CD14-positive monocyte (primary cell): ENCODE data around the gene POLD4. TPM values are rescaled to one million over a fixed set of nuclear protein-coding genes. Genes with fewer than 3 reads are reported as not detected.

Experiments
- DNase-seq, 3 donors: peaks; one replicate each; pipeline ENCODE4 v3.0.0-alpha.2; 2011 to 2022
- H2AFZ ChIP-seq: 2 replicates; pipeline ENCODE4 v1.6.0; 2012; ENCODE audit warnings: mild to moderate bottlenecking, low read depth, low read length, inconsistent platforms; ENCODE audit not compliant: insufficient read depth, poor library complexity, severe bottlenecking
- H3K27ac ChIP-seq, 2 donors: 1 replicate in 1 of 2; 2 replicates in 1 of 2; pipeline ENCODE4 v1.5.1; 2012 to 2013; ENCODE audit warnings: low read length in 2 of 2, control low read depth in 1 of 2, inconsistent platforms in 1 of 2, low read depth in 1 of 2, mild to moderate bottlenecking in 1 of 2
- H3K27me3 ChIP-seq, 2 donors: one replicate each; pipeline versions ENCODE4 v1.6.0 to v1.6.1; 2011 to 2013; ENCODE audit warnings: low read length in 2 of 2; ENCODE audit not compliant: control insufficient read depth in 2 of 2, insufficient read depth in 2 of 2
- H3K36me3 ChIP-seq, 2 donors: replicated peaks in 1 of 2; 1 replicate in 1 of 2; 2 replicates in 1 of 2; pipeline versions ENCODE4 v1.5.1 to v1.6.1; 2012 to 2013; ENCODE audit warnings: low read length in 2 of 2, control low read depth in 1 of 2, inconsistent platforms in 1 of 2, mild to moderate bottlenecking in 1 of 2; ENCODE audit not compliant: insufficient read depth in 2 of 2, control insufficient read depth in 1 of 2
- H3K4me1 ChIP-seq, 2 donors: 1 replicate in 1 of 2; 2 replicates in 1 of 2; pipeline versions ENCODE4 v1.5.1 to v1.6.1; 2012 to 2013; ENCODE audit warnings: low read length in 2 of 2, control low read depth in 1 of 2, inconsistent platforms in 1 of 2, mild to moderate bottlenecking in 1 of 2, moderate library complexity in 1 of 2; ENCODE audit not compliant: insufficient read depth in 2 of 2, control insufficient read depth in 1 of 2
- H3K4me2 ChIP-seq: replicated peaks from 2 replicates; pipeline ENCODE3; 2012; ENCODE audit warnings: low read length, moderate library complexity, mild to moderate bottlenecking; ENCODE audit not compliant: poor library complexity, severe bottlenecking; ENCODE audit errors: extremely low read depth
- H3K4me3 ChIP-seq, 3 experiments: fragments of 200-600 bp in 1 of 3; sonication (generic) in 1 of 3; replicated peaks in 1 of 3; 1 replicate in 2 of 3; 2 replicates in 1 of 3; pipeline ENCODE4 v1.5.1; 2011 to 2013; ENCODE audit warnings: low read length in 3 of 3, mild to moderate bottlenecking in 3 of 3, control low read depth in 2 of 3, low read depth in 2 of 3, inconsistent platforms in 1 of 3, moderate library complexity in 1 of 3
- H3K79me2 ChIP-seq: 2 replicates; pipeline ENCODE4 v1.6.0; 2012; ENCODE audit warnings: mild to moderate bottlenecking, control low read depth, inconsistent platforms, low read length, moderate library complexity; ENCODE audit not compliant: insufficient read depth
- H3K9ac ChIP-seq: 2 replicates; pipeline ENCODE4 v1.6.0; 2017; ENCODE audit warnings: low read length, mild to moderate bottlenecking; ENCODE audit not compliant: insufficient read depth, poor library complexity, severe bottlenecking
- H3K9me3 ChIP-seq, 2 donors: replicated peaks in 1 of 2; 1 replicate in 1 of 2; 2 replicates in 1 of 2; pipeline versions ENCODE4 v1.5.1 to v1.6.1; 2012 to 2013; ENCODE audit warnings: low read length in 2 of 2, control low read depth in 1 of 2; ENCODE audit not compliant: control insufficient read depth in 1 of 2, insufficient read depth in 1 of 2
- H4K20me1 ChIP-seq: 2 replicates; pipeline ENCODE4 v1.6.0; 2012; ENCODE audit warnings: mild to moderate bottlenecking, low read length, control low read depth, moderate library complexity; ENCODE audit not compliant: insufficient read depth
- H3K27ac Mint-ChIP-seq, 7 donors: one replicate each; pipeline ENCODE4 v1.8.0; 2020; ENCODE audit warnings: mild to moderate bottlenecking in 7 of 7, mixed read lengths in 7 of 7, moderate library complexity in 6 of 7, inconsistent platforms in 2 of 7
- H3K27me3 Mint-ChIP-seq, 3 donors: one replicate each; pipeline ENCODE4 v1.8.0; 2021 to 2022; ENCODE audit warnings: low read depth in 3 of 3, mild to moderate bottlenecking in 3 of 3, mixed read lengths in 3 of 3, moderate library complexity in 3 of 3, inconsistent platforms in 1 of 3
- H3K36me3 Mint-ChIP-seq, 2 donors: one replicate each; pipeline ENCODE4 v1.8.0; 2020; ENCODE audit warnings: mixed read lengths in 2 of 2, inconsistent platforms in 1 of 2, mild to moderate bottlenecking in 1 of 2
- H3K4me1 Mint-ChIP-seq: one replicate; pipeline ENCODE4 v1.8.0; 2020; ENCODE audit warnings: mild to moderate bottlenecking, mixed read lengths
- H3K4me3 Mint-ChIP-seq, 2 donors: one replicate each; pipeline ENCODE4 v1.8.0; 2020; ENCODE audit warnings: mild to moderate bottlenecking in 2 of 2, mixed read lengths in 2 of 2, moderate library complexity in 1 of 2
- H3K9me3 Mint-ChIP-seq, 7 donors: one replicate each; pipeline ENCODE4 v1.8.0; 2020 to 2022; ENCODE audit warnings: mixed read lengths in 7 of 7, mild to moderate bottlenecking in 6 of 7, moderate library complexity in 6 of 7, inconsistent platforms in 2 of 7
- CTCF ChIP-seq: fragments of 200-600 bp; IDR thresholded peaks from one replicate; pipeline ENCODE4 v1.8.0; 2022; ENCODE audit warnings: antibody characterized with exemption, mild to moderate bottlenecking
- whole genome bisulfite sequencing: methylation state at CpG from one replicate; pipeline ENCODE4 v1.1.5; 2013; ENCODE audit warnings: missing lambda C conversion rate; ENCODE audit not compliant: insufficient coverage; 5-methylcytosine and 5-hydroxymethylcytosine counted together
- intact Hi-C, 2 donors: fragments of 100-400 bp; cut with micrococcal nuclease; formaldehyde crosslinking; loops; one replicate each; pipeline versions ENCODE4 v1.15.0 to v1.15.1; 2023
- polyA plus RNA-seq, 3 donors: library from polyadenylated mRNA; depleted of rRNA in 1 of 3; unstranded in 2 of 3; stranded (reverse) in 1 of 3; fragments of 300-500 nt in 2 of 3; fragments of >200 nt in 1 of 3; fragmentation: Illumina TruSeq in 2 of 3; gene quantifications; 1 replicate in 2 of 3; 2 replicates in 1 of 3; pipeline ENCODE4 v1.2.3, GENCODE V29; 2012 to 2021

POLD4 gene
- polyA plus RNA-seq, 3 donors, result 157 to 205 (median 176) TPM

- 48% methylated on average over 13 of the region's 16 CpGs for WGBS
- Mint-ChIP-seq H3K9me3 (peaks cover 0 to 1% (median 0%) of the 10 kb centered on the region in 7 donors), H3K4me1 (peaks cover 49% of the 10 kb centered on the region), H3K27me3 (peaks cover 0 to 4% (median 2%) of the 10 kb centered on the region in 3 donors), H3K4me3 (peak overlapping the region in 1 of 2 donors; percentile 49), H3K36me3 (peaks cover 2 to 3% of the 10 kb centered on the region in 2 donors), H3K27ac (peak overlapping the region; percentile 0 to 95 (median 89))
- H3K4me3 ChIP-seq, result peak overlapping the region in 1 of 3 experiments; percentile 64
- H3K79me2 ChIP-seq, result no peaks in the 10 kb centered on the region
- H2AFZ ChIP-seq, result no peak overlapping the region
- H3K36me3 ChIP-seq, result no peaks in the 10 kb centered on the region
- peak; percentile 92 for TF ChIP-seq CTCF
- H3K27ac ChIP-seq, result no peak overlapping the region
- intact Hi-C loops, result loop anchor here (1.0 to 5.0 kb wide), 2 partner anchors 31 to 120 kb away; no protein-coding TSS in a partner anchor
- peak overlapping the region; percentile 29 for H3K4me2 ChIP-seq
- no peaks in the 10 kb centered on the region for H4K20me1 ChIP-seq
- peaks cover 48 to 54% of the 10 kb centered on the region in 2 donors for H3K4me1 ChIP-seq
- no peak overlapping the region for H3K9ac ChIP-seq
- DNase-seq, result peak; percentile 70 to 84 (median 80)
- no peaks in the 10 kb centered on the region for H3K27me3 ChIP-seq
- H3K9me3 ChIP-seq, result no peaks in the 10 kb centered on the region
These were observed 29.2 kb upstream of the POLD4 start for GRCh38 chr11:67382276-67383136.

DNA sequence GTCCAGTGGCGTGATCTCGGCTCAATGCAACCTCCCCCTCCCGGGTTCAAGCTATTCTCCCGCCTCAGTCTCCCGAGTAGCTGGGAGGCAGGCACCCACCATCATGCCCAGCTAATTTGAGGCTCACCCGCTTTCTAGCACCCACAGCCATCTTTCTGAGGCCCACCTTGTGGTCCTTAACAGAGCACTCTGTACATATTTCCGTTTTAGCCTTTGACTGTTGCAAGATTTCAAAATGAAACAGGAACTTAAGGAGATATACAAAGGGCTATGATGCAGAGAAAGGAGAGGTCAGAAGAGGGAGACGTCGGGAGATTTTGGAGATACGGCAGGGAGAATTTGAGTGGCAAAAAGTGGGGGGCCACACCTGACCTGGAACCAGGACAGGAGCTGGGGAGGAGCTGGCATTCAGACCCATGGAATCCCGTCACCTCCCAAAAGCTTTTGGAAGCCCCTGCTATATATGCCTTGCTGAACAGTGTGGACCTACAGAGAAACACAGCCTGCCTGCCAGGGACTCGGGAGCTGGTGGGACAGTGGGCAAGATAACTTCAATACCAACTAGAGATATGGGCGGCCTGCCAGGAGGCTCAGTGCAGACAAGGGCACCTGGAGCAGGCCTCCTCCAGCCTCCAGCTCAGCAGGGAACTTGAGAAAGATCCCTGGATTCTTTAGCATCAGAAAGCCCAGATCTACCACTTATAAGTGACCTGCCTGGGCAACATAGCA, 28.1 kb upstream of the POLD4 start:
- 13% methylated on average over 8 of the region's 13 CpGs for WGBS
- peaks cover 40 to 45% of the 10 kb centered on the region in 2 donors for H3K4me1 ChIP-seq
- no peaks in the 10 kb centered on the region for H3K79me2 ChIP-seq
- no peaks in the 10 kb centered on the region for H3K9me3 Mint-ChIP-seq
- DNase-seq, result peak; percentile 54 to 75 (median 74)
- peaks cover 0 to 4% (median 2%) of the 10 kb centered on the region in 3 donors for H3K27me3 Mint-ChIP-seq
- peak overlapping the region; percentile 77 to 85 for H3K27ac ChIP-seq
- H3K27ac Mint-ChIP-seq, result peak overlapping the region; percentile 85 to 98 (median 94)
- H4K20me1 ChIP-seq, result no peaks in the 10 kb centered on the region
- H3K27me3 ChIP-seq, result no peaks in the 10 kb centered on the region
- peak overlapping the region; percentile 74 for H2AFZ ChIP-seq
- no peak overlapping the region for H3K9ac ChIP-seq
- H3K4me1 Mint-ChIP-seq, result peaks cover 40% of the 10 kb centered on the region
- peak overlapping the region in 2 of 3 experiments; percentile 13 to 64 for H3K4me3 ChIP-seq
- peak overlapping the region; percentile 76 for H3K4me2 ChIP-seq
- TF ChIP-seq CTCF, result peak; percentile 27
- intact Hi-C loops, result loop anchor here in 1 of 2 donors (1.0 to 5.0 kb wide), 2 partner anchors 10 to 119 kb away; no protein-coding TSS in a partner anchor
- H3K9me3 ChIP-seq, result no peaks in the 10 kb centered on the region
- H3K36me3 ChIP-seq, result no peaks in the 10 kb centered on the region
- H3K36me3 Mint-ChIP-seq, result peaks cover 2 to 3% of the 10 kb centered on the region in 2 donors
- H3K4me3 Mint-ChIP-seq, result peak overlapping the region; percentile 3 to 76
